Measurements from ENCODE around the gene PACRGL.

DNA sequence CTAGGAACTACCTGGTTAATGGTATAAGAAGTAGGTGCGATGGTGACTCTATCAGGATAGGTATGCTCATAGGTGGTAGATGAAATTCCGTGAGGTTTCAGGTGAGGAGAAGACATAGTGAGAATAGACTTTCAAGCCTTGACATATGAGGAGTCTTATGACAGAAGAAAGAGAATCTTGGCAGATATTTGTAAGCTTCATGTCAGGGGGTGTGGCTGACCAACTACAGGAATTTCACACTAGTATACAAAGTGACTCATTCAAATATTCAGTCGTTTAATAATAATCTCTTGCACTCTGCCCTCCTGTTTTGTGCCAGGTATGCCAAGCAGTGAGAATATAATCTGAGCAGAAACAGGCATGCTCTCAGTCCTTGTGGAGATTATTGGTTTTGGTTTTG is 22.8 kb downstream of the PACRGL start:
- TF ChIP-seq, protein P1, sequence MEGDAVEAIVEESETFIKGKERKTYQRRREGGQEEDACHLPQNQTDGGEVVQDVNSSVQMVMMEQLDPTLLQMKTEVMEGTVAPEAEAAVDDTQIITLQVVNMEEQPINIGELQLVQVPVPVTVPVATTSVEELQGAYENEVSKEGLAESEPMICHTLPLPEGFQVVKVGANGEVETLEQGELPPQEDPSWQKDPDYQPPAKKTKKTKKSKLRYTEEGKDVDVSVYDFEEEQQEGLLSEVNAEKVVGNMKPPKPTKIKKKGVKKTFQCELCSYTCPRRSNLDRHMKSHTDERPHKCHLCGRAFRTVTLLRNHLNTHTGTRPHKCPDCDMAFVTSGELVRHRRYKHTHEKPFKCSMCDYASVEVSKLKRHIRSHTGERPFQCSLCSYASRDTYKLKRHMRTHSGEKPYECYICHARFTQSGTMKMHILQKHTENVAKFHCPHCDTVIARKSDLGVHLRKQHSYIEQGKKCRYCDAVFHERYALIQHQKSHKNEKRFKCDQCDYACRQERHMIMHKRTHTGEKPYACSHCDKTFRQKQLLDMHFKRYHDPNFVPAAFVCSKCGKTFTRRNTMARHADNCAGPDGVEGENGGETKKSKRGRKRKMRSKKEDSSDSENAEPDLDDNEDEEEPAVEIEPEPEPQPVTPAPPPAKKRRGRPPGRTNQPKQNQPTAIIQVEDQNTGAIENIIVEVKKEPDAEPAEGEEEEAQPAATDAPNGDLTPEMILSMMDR (IDR thresholded peaks at IDR 0.05), result no peak
- TF ChIP-seq POLR2A (IDR thresholded peaks at IDR 0.05), result no peak
